Measurements from ENCODE around the gene YTHDC1.
"Not testable (repeated sequence)": the region's sequence is repeated elsewhere in the genome, so short reads cannot be mapped to it uniquely, and the experiment has no call there.

Gene YTHDC1

DNA sequence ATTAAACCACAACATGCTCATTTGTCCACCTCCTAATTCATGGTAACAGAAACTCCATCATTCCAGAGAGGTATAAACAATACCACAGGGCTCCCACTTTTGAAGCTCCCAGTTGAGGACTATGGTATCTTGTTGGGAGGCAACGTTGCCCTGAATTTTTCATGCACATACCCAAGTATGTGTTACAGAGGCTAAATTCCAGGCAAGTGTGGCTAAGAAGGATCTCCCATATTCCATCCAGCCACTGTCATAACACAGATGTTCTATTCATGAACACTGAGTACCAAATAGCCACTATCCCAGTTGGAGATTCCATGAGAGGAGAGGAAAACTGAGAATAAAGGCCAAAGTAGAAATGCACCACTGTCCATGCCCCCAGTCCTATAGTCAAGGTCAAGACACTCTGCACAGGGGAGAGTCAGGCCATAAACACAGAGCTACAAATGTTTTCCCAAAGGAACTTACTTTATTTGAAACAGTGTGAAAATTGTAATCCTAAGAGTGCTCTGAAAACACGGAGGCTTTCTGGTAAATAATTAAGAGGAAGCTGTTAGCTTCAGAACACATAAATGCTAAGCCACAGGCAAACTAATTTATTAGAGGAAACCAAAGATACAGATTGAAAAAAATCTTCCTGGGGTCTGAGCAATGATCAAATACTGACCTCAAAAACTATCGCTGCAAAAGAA, 62.0 kb downstream of the YTHDC1 start:
- DNase-seq = no peak

DNA sequence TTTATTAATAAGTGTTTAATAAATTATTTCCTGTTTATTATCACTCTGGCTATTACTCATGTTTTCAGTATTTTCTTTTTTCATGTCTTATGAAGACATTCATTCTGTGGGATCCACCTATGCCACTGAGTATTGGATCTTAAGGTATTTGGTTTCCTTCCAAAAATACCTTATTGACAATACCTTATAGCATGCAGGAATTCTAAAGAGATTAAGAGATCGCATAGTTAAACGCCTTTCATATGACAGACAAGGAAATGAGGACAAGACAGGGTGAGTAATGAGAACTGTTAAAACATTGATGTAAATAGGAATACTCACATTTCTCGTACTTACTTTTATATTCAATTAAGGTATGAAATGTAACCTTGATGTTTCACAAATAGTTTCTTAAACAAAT, 66.2 kb downstream of the YTHDC1 start:
- no peak for DNase-seq

DNA sequence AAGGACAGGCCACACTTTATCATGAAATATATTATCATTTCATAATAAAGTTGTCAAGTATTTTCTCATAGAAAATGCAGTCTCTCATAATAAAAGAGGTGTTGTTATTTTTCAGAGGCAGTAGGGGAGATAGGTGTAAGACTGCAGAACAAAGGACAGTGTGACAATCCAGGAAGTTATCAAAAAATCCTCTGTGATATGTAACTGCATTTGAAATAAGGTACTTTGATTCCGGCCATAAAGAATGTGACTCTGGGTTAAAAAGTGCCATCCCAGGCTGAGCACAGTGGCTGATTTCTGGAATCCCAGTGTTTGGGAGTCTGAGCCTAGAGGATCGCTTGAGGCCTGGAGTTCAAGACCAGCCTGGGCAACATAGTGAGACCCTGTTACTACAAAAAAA, 66.8 kb downstream of the YTHDC1 start:
- DNase-seq = no peak

DNA sequence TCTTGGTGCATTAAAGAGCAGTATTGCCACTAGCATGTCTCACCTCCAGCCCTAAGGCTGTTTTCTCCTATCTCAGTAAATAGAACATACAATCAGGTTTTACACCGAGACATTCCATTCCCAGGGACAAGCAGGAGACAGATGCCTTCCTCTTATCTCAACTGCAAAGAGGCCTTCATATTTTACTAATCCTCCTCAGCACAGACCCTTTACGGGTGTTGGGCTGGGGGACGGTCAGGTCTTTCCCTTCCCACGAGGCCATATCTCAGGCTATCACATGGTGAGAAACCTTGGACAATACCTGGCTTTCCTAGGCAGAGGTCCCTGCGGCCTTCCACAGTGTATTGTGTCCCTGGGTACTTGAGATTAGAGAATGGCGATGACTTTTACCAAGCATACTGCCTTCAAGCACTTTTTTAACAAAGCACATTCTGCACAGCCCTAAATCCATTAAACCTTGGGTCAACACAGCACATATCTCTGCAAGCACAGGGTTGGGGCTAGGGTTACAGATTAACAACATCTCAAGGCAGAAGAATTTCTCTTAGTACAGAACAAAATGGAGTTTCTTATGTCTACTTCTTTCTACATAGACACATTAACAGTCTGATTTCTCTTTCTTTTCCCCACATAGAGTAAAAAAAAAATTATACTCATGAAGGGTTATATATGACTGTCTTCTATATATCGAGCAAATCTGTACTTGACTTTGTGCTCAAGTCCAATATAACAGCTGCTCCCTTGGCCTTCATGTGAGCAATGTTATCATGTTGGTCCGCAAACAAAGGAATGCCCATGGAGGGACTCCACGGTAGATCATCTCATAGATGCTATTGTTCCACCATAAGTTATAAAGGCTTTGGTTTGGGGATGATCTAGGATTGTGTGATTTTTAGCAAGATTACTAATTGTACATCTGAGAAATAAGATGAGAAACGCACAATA, 67.8 kb downstream of the YTHDC1 start:
- DNase-seq = not testable (repeated sequence)

DNA sequence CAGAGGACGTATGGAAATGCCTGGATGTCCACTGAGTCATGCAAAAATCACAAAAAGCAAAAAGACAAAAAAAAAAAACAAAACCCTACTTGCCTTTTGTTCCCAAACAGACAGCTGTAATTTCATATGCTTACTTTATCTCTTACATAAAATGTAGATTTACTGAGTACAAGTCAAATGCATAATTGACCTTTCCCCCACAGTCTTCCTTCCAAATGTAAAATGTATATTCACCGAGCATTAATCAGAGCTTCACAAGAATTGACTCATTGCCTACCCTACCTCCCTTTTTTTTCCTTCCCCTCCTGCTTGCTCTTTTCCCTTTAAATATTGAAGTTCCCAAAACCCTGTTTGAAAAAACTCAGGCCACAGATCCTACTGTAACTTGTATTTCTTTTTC, 71.9 kb downstream of the YTHDC1 start:
- no peak for DNase-seq

DNA sequence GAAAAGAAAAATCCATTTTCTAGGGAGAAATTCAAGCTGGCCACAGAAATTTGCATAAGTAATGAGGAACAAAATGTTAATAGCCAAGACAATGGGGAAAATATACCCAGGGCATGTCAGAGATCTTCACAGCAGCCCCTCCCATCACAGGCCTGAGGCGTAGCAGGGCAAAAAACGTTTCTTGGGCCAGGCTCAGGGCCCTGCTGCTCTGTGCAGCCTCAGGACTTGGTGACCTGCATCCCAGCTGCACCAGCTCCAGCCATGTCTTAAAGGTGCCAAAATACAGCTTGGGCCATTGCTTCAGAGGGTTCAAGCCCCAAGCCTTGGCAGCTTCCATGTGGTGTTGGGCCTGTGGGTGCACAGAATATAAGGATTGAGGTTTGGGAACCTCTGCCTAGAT, 72.3 kb downstream of the YTHDC1 start:
- DNase-seq = no peak

DNA sequence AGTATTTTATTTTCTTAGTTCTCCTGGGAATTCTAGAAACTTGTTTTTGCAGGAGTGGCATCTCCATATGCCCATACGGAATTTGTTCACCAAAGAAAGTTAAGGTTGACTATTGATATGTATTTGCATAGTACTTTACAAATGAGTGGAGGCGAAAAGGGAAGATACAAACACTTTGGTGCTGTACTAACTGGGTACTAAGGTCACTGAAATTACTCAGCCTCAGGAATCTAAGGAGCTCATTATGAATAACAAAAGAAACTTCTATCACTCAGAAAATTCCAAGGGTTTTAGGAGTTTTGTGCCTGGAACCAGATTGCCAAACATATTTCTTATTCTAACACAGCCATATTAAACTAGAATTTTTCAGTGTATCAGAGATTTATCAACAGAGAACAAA, 77.0 kb downstream of the YTHDC1 start:
- no peak for DNase-seq

DNA sequence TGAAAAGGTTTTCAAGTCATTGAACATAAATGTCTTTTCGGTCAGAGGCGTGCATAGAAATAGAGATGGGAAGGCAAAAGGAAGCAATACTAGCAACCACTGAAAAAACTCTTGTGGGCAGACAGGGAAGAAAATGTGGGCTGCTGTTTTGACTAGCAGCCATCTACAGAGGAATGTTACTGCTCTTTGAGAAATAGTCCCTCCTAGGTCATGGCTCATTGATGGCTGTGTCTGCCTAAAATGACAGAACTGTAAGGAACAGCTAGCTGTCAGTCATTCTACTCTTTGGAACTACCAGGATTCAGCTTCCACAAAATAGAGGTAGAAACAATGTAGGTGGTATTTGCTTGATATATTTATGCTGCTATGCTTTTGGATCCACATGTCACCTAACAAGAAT, 77.5 kb downstream of the YTHDC1 start:
- no peak for DNase-seq

DNA sequence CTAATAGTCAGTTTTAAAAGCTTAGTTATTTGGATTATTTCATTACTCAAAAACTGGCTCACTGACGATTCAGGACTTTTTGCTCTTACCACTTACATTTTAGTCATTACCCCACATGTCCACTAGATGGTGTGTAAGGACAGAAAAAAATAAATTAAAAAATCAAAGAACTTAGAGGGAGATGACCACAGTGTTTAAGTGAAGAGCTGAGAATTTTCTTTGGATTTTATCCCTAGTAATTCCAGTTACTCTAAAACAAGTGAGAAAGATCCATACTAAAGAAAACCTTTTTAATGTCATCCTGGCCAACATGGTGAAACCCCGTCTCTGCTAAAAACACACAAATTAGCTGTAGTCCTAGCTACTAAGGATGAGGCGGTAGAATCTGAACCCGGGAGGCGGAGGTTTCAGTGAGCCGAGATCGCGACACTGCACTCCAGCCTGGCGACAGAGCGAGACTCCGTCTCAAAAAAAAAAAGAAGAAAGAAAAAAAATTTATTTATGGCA, 78.0 kb downstream of the YTHDC1 start:
- DNase-seq = peak in 1 of 2 donors; percentile 56

DNA sequence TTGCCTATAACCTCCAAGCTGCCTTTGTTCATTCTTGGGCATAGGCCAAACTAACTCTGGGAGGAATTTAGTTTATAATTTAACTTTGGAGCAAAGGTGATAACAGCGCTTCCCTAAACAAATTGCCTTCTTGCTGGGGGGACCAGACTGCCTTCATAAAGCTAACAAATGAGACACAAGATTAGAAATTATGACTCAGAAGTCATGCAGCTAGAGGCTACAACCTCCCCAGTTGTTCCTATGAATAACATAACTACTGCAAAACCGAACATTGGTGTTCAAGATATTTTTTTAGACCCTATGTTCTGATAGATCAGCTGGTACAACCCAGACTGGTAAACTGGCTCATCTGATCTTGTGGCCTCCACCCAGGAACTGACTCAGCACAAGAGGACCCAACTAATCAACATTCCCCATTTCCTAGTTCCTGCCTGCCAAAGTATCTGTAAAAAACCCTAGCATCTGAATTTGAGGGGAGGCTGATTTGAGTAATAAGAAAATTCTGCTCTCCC, 82.4 kb downstream of the YTHDC1 start:
- no peak for DNase-seq

DNA sequence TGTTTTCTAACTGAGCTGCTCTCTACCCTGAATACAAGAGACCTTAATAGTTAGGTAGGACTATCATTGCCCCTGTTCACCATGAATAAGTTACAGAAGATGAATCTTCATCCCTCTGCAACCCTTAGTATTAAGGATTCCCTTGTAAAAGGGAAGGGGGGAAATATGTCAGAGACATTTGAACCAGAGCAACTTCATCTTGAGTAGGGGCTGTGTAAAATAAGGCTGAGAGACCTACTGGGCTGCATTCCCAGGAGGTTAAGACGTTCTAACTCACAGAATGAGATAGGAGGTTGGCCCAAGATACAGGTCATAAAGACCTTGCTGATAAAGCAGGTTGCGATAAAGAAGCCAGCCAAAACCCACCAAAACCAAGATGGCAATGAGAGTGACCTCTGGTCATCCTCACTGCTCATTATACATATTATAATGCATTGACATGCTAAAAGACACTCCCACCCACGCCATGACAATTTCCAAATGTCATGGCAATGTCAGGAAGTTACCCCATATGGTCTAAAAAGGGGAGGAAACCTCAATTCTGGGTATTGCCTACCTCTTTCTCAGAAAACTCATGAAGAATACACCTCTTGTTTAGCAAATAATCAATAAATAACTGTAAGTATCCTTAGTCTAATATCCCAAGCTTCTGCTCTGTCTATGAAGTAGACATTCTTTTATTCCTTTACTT, 84.9 kb downstream of the YTHDC1 start:
- DNase-seq = no peak

Measured in CD4-positive, alpha-beta T cell treated with Interferon alpha-2 for 1 hour (primary cell).